Trophoblast cell (in vitro differentiated cells and primary cell): ENCODE data around the gene ZNF17.
A peak's percentile ranks its signal among the peaks of the same experiment; 100 is the strongest.

Source experiments
- DNase-seq, 2 donors: peaks; one replicate each; pipeline ENCODE4 v3.0.0-alpha.2; 2016
- H2AFZ ChIP-seq: 2 replicates; pipeline ENCODE4 v1.6.1; 2013; ENCODE audit warnings: low read length, moderate library complexity, mild to moderate bottlenecking; ENCODE audit not compliant: insufficient read depth, poor library complexity
- H2AK5ac ChIP-seq: 2 replicates; pipeline ENCODE4 v1.6.1; 2013; ENCODE audit warnings: mild to moderate bottlenecking, low read length
- H2BK120ac ChIP-seq: 2 replicates; pipeline ENCODE4 v1.6.1; 2013; ENCODE audit warnings: low read length, mild to moderate bottlenecking, moderate library complexity; ENCODE audit not compliant: insufficient read depth, poor library complexity
- H2BK12ac ChIP-seq: 2 replicates; pipeline ENCODE4 v1.6.1; 2013; ENCODE audit warnings: mild to moderate bottlenecking, low read length, moderate library complexity
- H2BK5ac ChIP-seq: 2 replicates; pipeline ENCODE4 v1.6.1; 2013; ENCODE audit warnings: low read length, low read depth, moderate library complexity, mild to moderate bottlenecking; ENCODE audit not compliant: poor library complexity
- H3K14ac ChIP-seq: 2 replicates; pipeline ENCODE4 v1.6.1; 2013; ENCODE audit warnings: mild to moderate bottlenecking, low read length
- H3K18ac ChIP-seq: 2 replicates; pipeline ENCODE4 v1.6.1; 2013; ENCODE audit warnings: mild to moderate bottlenecking, low read length
- H3K23ac ChIP-seq: 2 replicates; pipeline ENCODE4 v1.6.1; 2013; ENCODE audit warnings: low read length
- H3K27ac ChIP-seq: 2 replicates; pipeline ENCODE4 v1.5.1; 2013; ENCODE audit warnings: low read depth, mild to moderate bottlenecking, inconsistent platforms, low read length, moderate library complexity
- H3K27me3 ChIP-seq: 2 replicates; pipeline ENCODE4 v1.6.1; 2013; ENCODE audit warnings: inconsistent platforms, mild to moderate bottlenecking, low read length, moderate library complexity; ENCODE audit not compliant: insufficient read depth
- H3K36me3 ChIP-seq, 2 experiments: 1 replicate in 1 of 2; 2 replicates in 1 of 2; pipeline ENCODE4 v1.6.1; 2013; ENCODE audit warnings: low read length in 2 of 2, mild to moderate bottlenecking in 2 of 2, moderate library complexity in 1 of 2; ENCODE audit not compliant: insufficient read depth in 2 of 2, control insufficient read depth in 1 of 2
- H3K4ac ChIP-seq: 2 replicates; pipeline ENCODE4 v1.6.1; 2013; ENCODE audit warnings: low read depth, mild to moderate bottlenecking, low read length, moderate library complexity
- H3K4me1 ChIP-seq, 2 experiments: 1 replicate in 1 of 2; 2 replicates in 1 of 2; pipeline ENCODE4 v1.6.1; 2013; ENCODE audit warnings: low read length in 2 of 2, mild to moderate bottlenecking in 2 of 2, moderate library complexity in 1 of 2; ENCODE audit not compliant: insufficient read depth in 2 of 2, control insufficient read depth in 1 of 2
- H3K4me2 ChIP-seq: 2 replicates; pipeline ENCODE4 v1.6.1; 2013; ENCODE audit warnings: inconsistent platforms, mild to moderate bottlenecking, low read length, moderate library complexity
- H3K4me3 ChIP-seq: 2 replicates; pipeline ENCODE4 v1.5.1; 2013; ENCODE audit warnings: mild to moderate bottlenecking, low read depth, low read length, inconsistent platforms
- H3K79me1 ChIP-seq: one replicate; pipeline ENCODE4 v1.6.1; 2013; ENCODE audit warnings: low read length
- H3K79me2 ChIP-seq: 2 replicates; pipeline ENCODE4 v1.6.1; 2013; ENCODE audit warnings: low read length, mild to moderate bottlenecking; ENCODE audit not compliant: control insufficient read depth, insufficient read depth, poor library complexity
- H3K9ac ChIP-seq: 2 replicates; pipeline ENCODE4 v1.6.1; 2013; ENCODE audit warnings: mild to moderate bottlenecking, low read length
- H3K9me3 ChIP-seq: 2 replicates; pipeline ENCODE4 v1.6.1; 2013; ENCODE audit warnings: low read depth, mild to moderate bottlenecking, control low read depth, inconsistent platforms, low read length; ENCODE audit not compliant: insufficient read depth
- H4K12ac ChIP-seq: 2 replicates; pipeline ENCODE4 v1.6.1; 2013; ENCODE audit warnings: low read depth, mild to moderate bottlenecking, low read length, moderate library complexity
- H4K8ac ChIP-seq: 2 replicates; pipeline ENCODE4 v1.6.1; 2013; ENCODE audit warnings: low read depth, mild to moderate bottlenecking, low read length, moderate library complexity
- H4K91ac ChIP-seq: one replicate; pipeline ENCODE4 v1.6.1; 2013; ENCODE audit warnings: low read depth, mild to moderate bottlenecking, low read length, moderate library complexity
- WGBS: extraction: QIAGEN DNeasy Blood & Tissue Kit; methylation state at CpG from one replicate; pipeline ENCODE4 v1.1.7; 2013; ENCODE audit warnings: missing lambda C conversion rate; ENCODE audit not compliant: insufficient read length, insufficient coverage; ENCODE audit errors: extremely low coverage; 5-methylcytosine and 5-hydroxymethylcytosine counted together

The ZNF17 gene

GRCh38 chr19:57389730-57390598, 21.0 kb upstream of the ZNF17 start, which contains the start of gene ZNF548:
TSS of gene ZNF548 (plus strand) at chr19:57389854. CDS start at chr19:57390100, 246 bp downstream.
- Histone ChIP-seq H3K79me2 (peaks cover 6% of the 10 kb centered on the region), H2BK12ac (no peak within 1 kb of the TSS), H3K27ac (peak within 1 kb of the TSS; percentile 46), H3K14ac (peak within 1 kb of the TSS; percentile 67), H2BK120ac (peak within 1 kb of the TSS; percentile 26), H3K9me3 (no peaks in the 10 kb centered on the region), H4K12ac (peak within 1 kb of the TSS; percentile 20), H2BK5ac (peak within 1 kb of the TSS; percentile 10), H4K91ac (peak within 1 kb of the TSS; percentile 49), H3K79me1 (peaks cover 5% of the 10 kb centered on the region), H3K23ac (no peak within 1 kb of the TSS), H3K9ac (peak within 1 kb of the TSS; percentile 95), H3K36me3 (peaks cover 6% of the 10 kb centered on the region in 2 experiments), H3K4me1 (peaks cover 2 to 9% of the 10 kb centered on the region in 2 experiments), H3K27me3 (no peaks in the 10 kb centered on the region), H3K4me3 (peak within 1 kb of the TSS; percentile 96), H3K4me2 (peak within 1 kb of the TSS; percentile 72), H3K18ac (peak within 1 kb of the TSS; percentile 13), H4K8ac (peak within 1 kb of the TSS; percentile 93), H3K4ac (peak within 1 kb of the TSS; percentile 53), H2AK5ac (no peak within 1 kb of the TSS), H2AFZ (peak within 1 kb of the TSS; percentile 30)
- peak; percentile 99 to 100 for DNase-seq
- no CpG with 5 or more reads among the region's 50 CpGs for WGBS

GRCh38 chr19:57395710-57396109, 15.3 kb upstream of the ZNF17 start:
- no peak overlapping the region for H3K4me3 ChIP-seq
- no peak overlapping the region for H3K18ac ChIP-seq
- no peak overlapping the region for H3K23ac ChIP-seq
- no peak overlapping the region for H3K4me2 ChIP-seq
- no peaks in the 10 kb centered on the region for H3K27me3 ChIP-seq
- no peak overlapping the region for H4K8ac ChIP-seq
- H3K9me3 ChIP-seq = peaks cover 3% of the 10 kb centered on the region
- H3K79me2 ChIP-seq = no peaks in the 10 kb centered on the region
- H2BK120ac ChIP-seq = no peak overlapping the region
- no peak overlapping the region for H4K12ac ChIP-seq
- H3K79me1 ChIP-seq = no peaks in the 10 kb centered on the region
- no peak overlapping the region for H3K9ac ChIP-seq
- no peak overlapping the region for H3K27ac ChIP-seq
- peaks cover under 1 to 2% of the 10 kb centered on the region in 2 experiments for H3K4me1 ChIP-seq
- H3K14ac ChIP-seq = no peak overlapping the region
- H2BK12ac ChIP-seq = no peak overlapping the region
- no CpG with 5 or more reads among the region's 5 CpGs for WGBS
- no peak overlapping the region for H4K91ac ChIP-seq
- H2BK5ac ChIP-seq = no peak overlapping the region
- no peak for DNase-seq
- H3K36me3 ChIP-seq = peaks cover 25 to 40% of the 10 kb centered on the region in 2 experiments
- H2AK5ac ChIP-seq = no peak overlapping the region
- H2AFZ ChIP-seq = no peak overlapping the region
- no peak overlapping the region for H3K4ac ChIP-seq

GRCh38 chr19:57398868-57399267, 12.1 kb upstream of the ZNF17 start:
- Histone ChIP-seq H3K9me3 (peaks cover 3% of the 10 kb centered on the region), H3K14ac (no peak overlapping the region), H4K12ac (no peak overlapping the region), H4K91ac (no peak overlapping the region), H2AFZ (no peak overlapping the region), H3K4me1 (no peaks in the 10 kb centered on the region), H2BK120ac (no peak overlapping the region), H2AK5ac (no peak overlapping the region), H3K27me3 (no peaks in the 10 kb centered on the region), H3K36me3 (peaks cover 21 to 36% of the 10 kb centered on the region in 2 experiments), H3K9ac (no peak overlapping the region), H3K4me3 (no peak overlapping the region), H3K23ac (no peak overlapping the region), H3K79me1 (no peaks in the 10 kb centered on the region), H3K4ac (no peak overlapping the region), H2BK5ac (no peak overlapping the region), H2BK12ac (no peak overlapping the region), H3K18ac (no peak overlapping the region), H4K8ac (no peak overlapping the region), H3K27ac (no peak overlapping the region), H3K79me2 (no peaks in the 10 kb centered on the region), H3K4me2 (no peak overlapping the region)
- WGBS = no CpG with 5 or more reads among the region's 5 CpGs
- no peak for DNase-seq

GRCh38 chr19:57403737-57404563, 7.0 kb upstream of the ZNF17 start:
- Histone ChIP-seq H2BK12ac (no peak overlapping the region), H3K18ac (no peak overlapping the region), H3K79me2 (no peaks in the 10 kb centered on the region), H3K4me3 (no peak overlapping the region), H2BK120ac (no peak overlapping the region), H2BK5ac (no peak overlapping the region), H3K9me3 (peaks cover 2% of the 10 kb centered on the region), H3K14ac (no peak overlapping the region), H2AK5ac (no peak overlapping the region), H3K4ac (no peak overlapping the region), H3K79me1 (no peaks in the 10 kb centered on the region), H4K8ac (no peak overlapping the region), H3K4me1 (no peaks in the 10 kb centered on the region), H3K9ac (no peak overlapping the region), H3K36me3 (peaks cover 0 to 5% of the 10 kb centered on the region in 2 experiments), H3K4me2 (no peak overlapping the region), H3K23ac (no peak overlapping the region), H4K12ac (no peak overlapping the region), H3K27me3 (no peaks in the 10 kb centered on the region), H4K91ac (no peak overlapping the region), H2AFZ (no peak overlapping the region), H3K27ac (no peak overlapping the region)
- no peak for DNase-seq
- WGBS = no CpG with 5 or more reads among the region's 9 CpGs
